H1 (cell line): ENCODE data around the gene ST8SIA4. TPM values are rescaled to one million over a fixed set of nuclear protein-coding genes. Genes with fewer than 3 reads are reported as not detected.

ENCODE experiments used
- CTCF ChIA-PET: fragments of 300-600 bp; sonication (Branson Sonifier 250); formaldehyde crosslinking; loops from one replicate; lab custom pipeline; 2021; ENCODE audit not compliant: partially characterized antibody; lab: Charles Lee
- POLR2A ChIA-PET: fragments of 300-600 bp; sonication (Branson Sonifier 250); formaldehyde crosslinking; loops from one replicate; lab custom pipeline; 2021; ENCODE audit warnings: inconsistent platforms; ENCODE audit not compliant: partially characterized antibody; lab: Charles Lee
- DNase-seq, 2 experiments: peaks; one replicate each; pipeline versions ENCODE4 v3.0.0 to v3.0.0-alpha.2; 2010 to 2022; ENCODE audit warnings: low spot score in 2 of 2, low read depth in 1 of 2, mixed read lengths in 1 of 2
- FAIRE-seq: peaks from 2 replicates; lab custom pipeline; 2011; peaks lifted over from hg19 to GRCh38; lab: Jason Lieb, UNC
- H2AFZ ChIP-seq: 2 replicates; pipeline ENCODE4 v1.8.1; 2012; ENCODE audit warnings: low read length, inconsistent platforms
- H2AK5ac ChIP-seq: 2 replicates; pipeline ENCODE4 v1.6.1; 2013; ENCODE audit warnings: low read depth, low read length
- H2BK120ac ChIP-seq: replicated peaks from 2 replicates; pipeline ENCODE3; 2013; ENCODE audit warnings: low read depth, low read length, inconsistent platforms
- H2BK12ac ChIP-seq: 2 replicates; pipeline ENCODE4 v1.6.1; 2013; ENCODE audit warnings: low read depth, low read length
- H2BK15ac ChIP-seq: 2 replicates; pipeline ENCODE4 v1.6.1; 2013; ENCODE audit warnings: low read length
- H2BK20ac ChIP-seq: 2 replicates; pipeline ENCODE4 v1.6.1; 2013; ENCODE audit warnings: low read length
- H2BK5ac ChIP-seq: 2 replicates; pipeline ENCODE4 v1.6.1; 2013; ENCODE audit warnings: low read depth, low read length
- H3K14ac ChIP-seq: 2 replicates; pipeline ENCODE4 v1.6.1; 2013; ENCODE audit warnings: inconsistent platforms; ENCODE audit not compliant: insufficient read length
- H3K18ac ChIP-seq: 2 replicates; pipeline ENCODE4 v1.6.1; 2013; ENCODE audit warnings: low read length; ENCODE audit errors: extremely low read depth
- H3K23ac ChIP-seq: 2 replicates; pipeline ENCODE4 v1.6.1; 2013; ENCODE audit warnings: inconsistent platforms; ENCODE audit not compliant: insufficient read length
- H3K23me2 ChIP-seq: 2 replicates; pipeline ENCODE4 v1.6.1; 2013; ENCODE audit warnings: low read depth, low read length
- H3K27ac ChIP-seq: 2 replicates; pipeline ENCODE4 v1.6.1; 2011; ENCODE audit warnings: low read depth, low read length, inconsistent platforms
- H3K27me3 ChIP-seq, 4 experiments: replicated peaks in 1 of 4; 1 replicate in 1 of 4; 2 replicates in 3 of 4; pipeline versions ENCODE4 v1.6.1 to v1.8.1; 2011 to 2013; ENCODE audit warnings: low read length in 3 of 4, mild to moderate bottlenecking in 3 of 4, inconsistent platforms in 2 of 4, mixed read lengths in 2 of 4, moderate library complexity in 1 of 4; ENCODE audit not compliant: control insufficient read depth in 3 of 4, insufficient read depth in 3 of 4; ENCODE audit errors: extremely low read depth in 1 of 4
- H3K36me3 ChIP-seq, 4 experiments: 2 replicates each; pipeline versions ENCODE4 v1.6.1 to v1.8.1; 2011 to 2013; ENCODE audit warnings: mild to moderate bottlenecking in 4 of 4, low read length in 3 of 4, moderate library complexity in 2 of 4, control low read depth in 1 of 4, inconsistent platforms in 1 of 4; ENCODE audit not compliant: insufficient read depth in 4 of 4, control insufficient read depth in 2 of 4
- H3K4ac ChIP-seq: replicated peaks from 2 replicates; pipeline ENCODE3; 2013; ENCODE audit warnings: low read length, low read depth, mixed read lengths, inconsistent platforms; ENCODE audit not compliant: insufficient read length
- H3K4me1 ChIP-seq, 4 experiments: replicated peaks in 1 of 4; 1 replicate in 1 of 4; 2 replicates in 3 of 4; pipeline versions ENCODE4 v1.6.1 to v1.8.1; 2011 to 2013; ENCODE audit warnings: low read length in 3 of 4, inconsistent platforms in 2 of 4, mixed read lengths in 1 of 4; ENCODE audit not compliant: insufficient read depth in 4 of 4, control insufficient read depth in 3 of 4
- H3K4me2 ChIP-seq, 2 experiments: 2 replicates each; pipeline versions ENCODE4 v1.6.1 to v1.8.1; 2011 to 2013; ENCODE audit warnings: low read depth in 2 of 2, low read length in 2 of 2, control low read depth in 1 of 2, inconsistent platforms in 1 of 2, mild to moderate bottlenecking in 1 of 2; ENCODE audit not compliant: insufficient read depth in 1 of 2
- H3K4me3 ChIP-seq, 4 experiments: fragments of 200-600, 300-600 bp in 1 of 4; sonication (generic), shearing (Covaris generic), sonication (Bioruptor Twin) in 1 of 4; 2 replicates each; pipeline versions ENCODE4 v1.5.1 to v1.8.1; 2011 to 2016; ENCODE audit warnings: low read length in 4 of 4, low read depth in 3 of 4, control low read depth in 2 of 4, inconsistent platforms in 2 of 4, mild to moderate bottlenecking in 2 of 4, mixed read lengths in 1 of 4, moderate library complexity in 1 of 4; ENCODE audit not compliant: insufficient read depth in 2 of 4; ENCODE audit errors: extremely low read depth in 1 of 4
- H3K56ac ChIP-seq: replicated peaks from 2 replicates; pipeline ENCODE3; 2013; ENCODE audit warnings: low read depth, mild to moderate bottlenecking, mixed read lengths, low read length, inconsistent platforms; ENCODE audit not compliant: insufficient read length
- H3K79me1 ChIP-seq: 2 replicates; pipeline ENCODE4 v1.6.1; 2013; ENCODE audit warnings: low read depth, low read length, control low read depth
- H3K79me2 ChIP-seq, 2 experiments: 2 replicates each; pipeline versions ENCODE4 v1.6.1 to v1.8.1; 2012 to 2013; ENCODE audit warnings: low read length in 2 of 2, mild to moderate bottlenecking in 2 of 2, inconsistent platforms in 1 of 2; ENCODE audit not compliant: insufficient read depth in 2 of 2, control insufficient read depth in 1 of 2
- H3K9ac ChIP-seq, 4 experiments: replicated peaks in 1 of 4; 1 replicate in 1 of 4; 2 replicates in 3 of 4; pipeline versions ENCODE4 v1.6.1 to v1.8.1; 2011 to 2013; ENCODE audit warnings: low read depth in 3 of 4, low read length in 3 of 4, control low read depth in 2 of 4, mild to moderate bottlenecking in 2 of 4, moderate library complexity in 2 of 4, inconsistent platforms in 1 of 4; ENCODE audit errors: extremely low read depth in 1 of 4
- H3K9me3 ChIP-seq, 2 experiments: 2 replicates each; pipeline versions ENCODE4 v1.6.1 to v1.8.1; 2012 to 2013; ENCODE audit warnings: mild to moderate bottlenecking in 2 of 2, moderate library complexity in 2 of 2, control low read depth in 1 of 2, inconsistent platforms in 1 of 2, low read depth in 1 of 2, low read length in 1 of 2, mixed read lengths in 1 of 2; ENCODE audit not compliant: insufficient read depth in 2 of 2
- H4K20me1 ChIP-seq, 2 experiments: replicated peaks in 1 of 2; 2 replicates each; pipeline versions ENCODE3 to v1.8.1; 2011 to 2013; ENCODE audit warnings: inconsistent platforms in 2 of 2, low read length in 2 of 2, mild to moderate bottlenecking in 1 of 2; ENCODE audit not compliant: insufficient read depth in 2 of 2, control insufficient read depth in 1 of 2
- H4K5ac ChIP-seq: 2 replicates; pipeline ENCODE4 v1.6.1; 2013; ENCODE audit warnings: low read length, low read depth, mixed read lengths, inconsistent platforms; ENCODE audit not compliant: insufficient read length
- H4K8ac ChIP-seq: 2 replicates; pipeline ENCODE4 v1.8.0; 2013; ENCODE audit warnings: mild to moderate bottlenecking, moderate library complexity, low read length, inconsistent platforms; ENCODE audit not compliant: insufficient read depth; ENCODE audit errors: extremely low read depth
- H4K91ac ChIP-seq: replicated peaks from 2 replicates; pipeline ENCODE3; 2013; ENCODE audit warnings: low read length, mixed read lengths, inconsistent platforms; ENCODE audit not compliant: insufficient read length
- BACH1 ChIP-seq: IDR thresholded peaks from 2 replicates; pipeline ENCODE4 v1.6.1; 2012; ENCODE audit warnings: low read length, improper control_type of control experiment
- CEBPB ChIP-seq: IDR thresholded peaks from 2 replicates; pipeline ENCODE4 v1.6.1; 2012; ENCODE audit warnings: low read depth, low read length
- GTF2F1 ChIP-seq: IDR thresholded peaks from 2 replicates; pipeline ENCODE4 v1.6.1; 2012; ENCODE audit warnings: low read depth, low read length, improper control_type of control experiment, borderline replicate concordance
- HDAC2 ChIP-seq, 2 experiments: fragments of 300-600 bp in 1 of 2; sonication (generic) in 1 of 2; IDR thresholded peaks; 2 replicates each; pipeline ENCODE4 v1.6.1; 2011 to 2012; ENCODE audit warnings: low read depth in 2 of 2, low read length in 2 of 2, mild to moderate bottlenecking in 2 of 2, moderate library complexity in 2 of 2, borderline replicate concordance in 1 of 2, inconsistent platforms in 1 of 2
- RBBP5 ChIP-seq: IDR thresholded peaks from 2 replicates; pipeline ENCODE4 v1.7.1; 2012; ENCODE audit warnings: low read depth, mild to moderate bottlenecking, inconsistent platforms, low read length, moderate library complexity, borderline replicate concordance
- RNF2 ChIP-seq: fragments of 200-900, 300-1000 bp; sonication (generic); IDR thresholded peaks from 2 replicates; pipeline ENCODE4 v1.7.1; 2016; ENCODE audit warnings: borderline replicate concordance, low read depth, mild to moderate bottlenecking, antibody characterized with exemption, low read length; ENCODE audit not compliant: poor library complexity, severe bottlenecking; ENCODE audit errors: missing control alignments
- SRF ChIP-seq: IDR thresholded peaks from 2 replicates; pipeline ENCODE4 v1.6.1; 2011; ENCODE audit warnings: mild to moderate bottlenecking, low read depth, low read length, moderate library complexity
- TAF1 ChIP-seq: IDR thresholded peaks from 2 replicates; pipeline ENCODE4 v1.6.1; 2011; ENCODE audit warnings: mild to moderate bottlenecking, low read depth, low read length
- TCF12 ChIP-seq: IDR thresholded peaks from 2 replicates; pipeline ENCODE4 v1.6.1; 2011; ENCODE audit warnings: low read depth, mild to moderate bottlenecking, low read length
- WGBS, 2 experiments: shearing (Covaris generic) in 1 of 2; methylation state at CpG; one replicate each; pipeline versions ENCODE4 v1.1.6 to v1.1.7; 2013 to 2015; ENCODE audit warnings: low lambda C conversion rate in 2 of 2, mixed read lengths in 2 of 2, inconsistent platforms in 1 of 2, low coverage in 1 of 2, missing lambda C conversion rate in 1 of 2; ENCODE audit not compliant: insufficient replicate concordance in 2 of 2, insufficient coverage in 1 of 2, insufficient read length in 1 of 2; ENCODE audit errors: extremely low coverage in 1 of 2, missing lambda C conversion rate in 1 of 2; 5-methylcytosine and 5-hydroxymethylcytosine counted together
- polyA plus RNA-seq, 7 experiments: library from polyadenylated mRNA; depleted of rRNA in 3 of 7; stranded (reverse) in 5 of 7; unstranded in 2 of 7; fragments of >200 nt in 5 of 7; fragments of 200-250 nt in 2 of 7; gene quantifications; 1 replicate in 5 of 7; 2 replicates in 1 of 7; 4 replicates in 1 of 7; pipeline versions ENCODE4 v1.2.1 to v1.2.3, GENCODE V29; 2011 to 2013; ENCODE audit warnings: missing spikeins in 2 of 7, mixed read lengths in 2 of 7
- total RNA-seq: library from RNA; stranded (reverse); fragmentation: NEBNext Ultra II Directional; extraction: Animal tissue kit (Norgen Biotek cat#: 25700); gene quantifications from 2 replicates; pipeline ENCODE4 v1.2.1, GENCODE V29; 2021
- TF ChIP-seq, protein P1 (sequence below): IDR thresholded peaks from 2 replicates; pipeline ENCODE4 v1.6.1; 2012; ENCODE audit warnings: inconsistent platforms

The ST8SIA4 gene
- total and polyA plus RNA-seq, 2 of the 8 experiments (the other 6 are each of a cell fraction or from before 2014, with no cell fraction given), result 0.08 to 0.50 TPM

DNA sequence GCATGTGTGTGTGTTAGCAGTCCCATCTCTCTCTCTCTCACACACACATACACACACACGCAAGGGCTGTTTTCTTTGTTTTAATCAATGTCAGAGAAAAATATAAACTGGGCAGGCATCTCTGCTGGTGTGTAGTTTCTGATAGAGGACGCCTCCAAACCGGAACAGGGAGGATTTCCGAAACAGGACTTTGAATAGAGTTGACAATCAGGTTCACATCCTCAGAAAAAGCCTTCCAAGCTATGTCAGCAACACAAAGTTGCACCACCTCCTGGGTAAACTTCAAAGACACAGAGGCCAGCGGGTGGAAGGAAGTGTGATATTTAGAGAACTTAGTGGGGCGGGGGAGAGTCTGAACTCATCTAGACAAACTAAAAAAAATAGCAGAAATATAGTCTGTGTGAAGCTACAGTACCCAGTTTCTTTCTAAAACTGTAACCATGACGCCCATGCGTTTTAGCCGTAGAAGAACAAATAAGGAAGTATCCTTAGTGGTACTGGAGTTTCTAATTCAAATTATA, 1.2 kb downstream of the ST8SIA4 start:
- FAIRE-seq (no peak), DNase-seq (no peak)
- H4K5ac ChIP-seq, result no peak overlapping the region
- no peak overlapping the region for H3K4ac ChIP-seq
- peaks cover 0 to 16% (median 4%) of the 10 kb centered on the region in 4 experiments; a peak in 5 of 7 replicates for H3K4me1 ChIP-seq
- no peak overlapping the region for H2BK5ac ChIP-seq
- H3K9me3 ChIP-seq, result no peaks in the 10 kb centered on the region
- TF ChIP-seq RBBP5, result no peak
- no peak for TF ChIP-seq RNF2
- no peak for TF ChIP-seq SRF
- no peak for TF ChIP-seq BACH1
- TF ChIP-seq TAF1, result no peak
- TF ChIP-seq CEBPB, result no peak
- TF ChIP-seq GTF2F1, result no peak
- TF ChIP-seq, protein P1, sequence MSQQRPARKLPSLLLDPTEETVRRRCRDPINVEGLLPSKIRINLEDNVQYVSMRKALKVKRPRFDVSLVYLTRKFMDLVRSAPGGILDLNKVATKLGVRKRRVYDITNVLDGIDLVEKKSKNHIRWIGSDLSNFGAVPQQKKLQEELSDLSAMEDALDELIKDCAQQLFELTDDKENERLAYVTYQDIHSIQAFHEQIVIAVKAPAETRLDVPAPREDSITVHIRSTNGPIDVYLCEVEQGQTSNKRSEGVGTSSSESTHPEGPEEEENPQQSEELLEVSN, result no peak
- TF ChIP-seq HDAC2 (IDR thresholded peaks at IDR 0.05; ENCODE audit: borderline replicate concordance in 1 of 2, low read depth in 2 of 2, low read length in 2 of 2), result no peak
- TF ChIP-seq TCF12, result no peak
- POLR2A ChIA-PET, result interaction anchor here (1.2 kb wide), 1 partner anchor 343 kb away, joined by 3 read pairs; no protein-coding TSS in a partner anchor
- peaks cover 20 to 50% (median 42%) of the 10 kb centered on the region in 4 experiments for H3K27me3 ChIP-seq
- H3K56ac ChIP-seq, result no peak overlapping the region
- no peaks in the 10 kb centered on the region for H3K36me3 ChIP-seq
- H3K23me2 ChIP-seq, result peaks cover 20% of the 10 kb centered on the region
- H3K18ac ChIP-seq, result no peak overlapping the region
- H2BK120ac ChIP-seq, result no peak overlapping the region
- H3K27ac ChIP-seq, result no peak overlapping the region
- no peaks in the 10 kb centered on the region for H4K20me1 ChIP-seq
- H3K79me1 ChIP-seq, result no peaks in the 10 kb centered on the region
- H2BK15ac ChIP-seq, result no peak overlapping the region
- H2AK5ac ChIP-seq, result no peak overlapping the region
- H2AFZ ChIP-seq, result no peak overlapping the region
- H4K91ac ChIP-seq, result no peak overlapping the region
- no peak overlapping the region for H3K23ac ChIP-seq
- H3K4me3 ChIP-seq, result peak overlapping the region in 2 of 4 experiments; percentile 55 to 73; a peak in 3 of 8 replicates
- no peaks in the 10 kb centered on the region for H3K79me2 ChIP-seq
- no peak overlapping the region for H3K14ac ChIP-seq
- H3K9ac ChIP-seq, result peak overlapping the region in 1 of 4 experiments; percentile 41; a peak in 1 of 7 replicates
- 31% methylated on average over 9 of the region's 9 CpGs; no CpG with 5 or more reads in 1 of the 2 experiments for WGBS, 2 experiments
- H2BK12ac ChIP-seq, result no peak overlapping the region
- H3K4me2 ChIP-seq, result peak overlapping the region; percentile 83 to 92
- no peak overlapping the region for H2BK20ac ChIP-seq
- CTCF ChIA-PET, result interaction anchor here (0.7 to 2.0 kb wide), 9 partner anchors 17 to 488 kb away, joined by 3 to 9 read pairs (median 4); no protein-coding TSS in a partner anchor
- no peak overlapping the region for H4K8ac ChIP-seq
